ENCODE results near the gene BEND3. TPM values are rescaled to one million over a fixed set of nuclear protein-coding genes. Genes with fewer than 3 reads are reported as not detected.

BEND3 gene
- polyA plus RNA-seq, 2 of the 4 experiments (the other 2 are of a cell fraction): 2.2 to 2.3 TPM

GRCh38 chr6:107110200-107110599 lies 5.1 kb downstream of the BEND3 start:
- Histone ChIP-seq H3K4me2 (no peak overlapping the region), H3K4me3 (no peak overlapping the region), H3K4me1 (peaks cover 6% of the 10 kb centered on the region), H3K9me3 (no peaks in the 10 kb centered on the region), H3K27ac (no peak overlapping the region)
- CTCF ChIA-PET: interaction anchor here (1.6 kb wide), 1 partner anchor 738 kb away, joined by 3 read pairs; no protein-coding TSS in a partner anchor
- 86% methylated on average over 1 of the region's 1 CpG for WGBS (ENCODE audit: missing lambda C conversion rate)
- FAIRE-seq (no peak), ATAC-seq (no peak), DNase-seq (ENCODE audit: low read depth in 1 of 2, low spot score in 1 of 2) (no peak)
- no peak for TF ChIP-seq FOXS1 (CRISPR knock-in tag; IDR thresholded peaks at IDR 0.05)
- TF ChIP-seq, protein P1, sequence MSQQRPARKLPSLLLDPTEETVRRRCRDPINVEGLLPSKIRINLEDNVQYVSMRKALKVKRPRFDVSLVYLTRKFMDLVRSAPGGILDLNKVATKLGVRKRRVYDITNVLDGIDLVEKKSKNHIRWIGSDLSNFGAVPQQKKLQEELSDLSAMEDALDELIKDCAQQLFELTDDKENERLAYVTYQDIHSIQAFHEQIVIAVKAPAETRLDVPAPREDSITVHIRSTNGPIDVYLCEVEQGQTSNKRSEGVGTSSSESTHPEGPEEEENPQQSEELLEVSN (IDR thresholded peaks at IDR 0.05; ENCODE audit: borderline replicate concordance, low read depth): no peak
- TF ChIP-seq RARB (CRISPR knock-in tag; IDR thresholded peaks at IDR 0.05): no peak
- no peak for TF ChIP-seq HES2 (IDR thresholded peaks at IDR 0.05)
- no peak for TF ChIP-seq SREBF2 (IDR thresholded peaks at IDR 0.05)
- TF ChIP-seq CBX2 (IDR thresholded peaks at IDR 0.05; ENCODE audit: borderline replicate concordance, low read depth): no peak
- TF ChIP-seq ESRRA (IDR thresholded peaks at IDR 0.05; ENCODE audit: borderline replicate concordance, low read length): no peak
- no peak for TF ChIP-seq CHD2 (IDR thresholded peaks at IDR 0.05; ENCODE audit: low read length, partially characterized antibody)
- TF ChIP-seq, protein P2, sequence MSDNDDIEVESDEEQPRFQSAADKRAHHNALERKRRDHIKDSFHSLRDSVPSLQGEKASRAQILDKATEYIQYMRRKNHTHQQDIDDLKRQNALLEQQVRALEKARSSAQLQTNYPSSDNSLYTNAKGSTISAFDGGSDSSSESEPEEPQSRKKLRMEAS (IDR thresholded peaks at IDR 0.05): no peak
- no peak for TF ChIP-seq KDM5A (IDR thresholded peaks at IDR 0.05)
- TF ChIP-seq, protein P3, sequence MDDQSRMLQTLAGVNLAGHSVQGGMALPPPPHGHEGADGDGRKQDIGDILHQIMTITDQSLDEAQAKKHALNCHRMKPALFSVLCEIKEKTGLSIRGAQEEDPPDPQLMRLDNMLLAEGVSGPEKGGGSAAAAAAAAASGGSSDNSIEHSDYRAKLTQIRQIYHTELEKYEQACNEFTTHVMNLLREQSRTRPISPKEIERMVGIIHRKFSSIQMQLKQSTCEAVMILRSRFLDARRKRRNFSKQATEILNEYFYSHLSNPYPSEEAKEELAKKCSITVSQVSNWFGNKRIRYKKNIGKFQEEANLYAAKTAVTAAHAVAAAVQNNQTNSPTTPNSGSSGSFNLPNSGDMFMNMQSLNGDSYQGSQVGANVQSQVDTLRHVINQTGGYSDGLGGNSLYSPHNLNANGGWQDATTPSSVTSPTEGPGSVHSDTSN (IDR thresholded peaks at IDR 0.05): no peak
- no peak for TF ChIP-seq USF2 (IDR thresholded peaks at IDR 0.05)
- POLR2A ChIA-PET: interaction anchor here (0.6 kb wide), 1 partner anchor 400 kb away, joined by 3 read pairs; no protein-coding TSS in a partner anchor

DNA sequence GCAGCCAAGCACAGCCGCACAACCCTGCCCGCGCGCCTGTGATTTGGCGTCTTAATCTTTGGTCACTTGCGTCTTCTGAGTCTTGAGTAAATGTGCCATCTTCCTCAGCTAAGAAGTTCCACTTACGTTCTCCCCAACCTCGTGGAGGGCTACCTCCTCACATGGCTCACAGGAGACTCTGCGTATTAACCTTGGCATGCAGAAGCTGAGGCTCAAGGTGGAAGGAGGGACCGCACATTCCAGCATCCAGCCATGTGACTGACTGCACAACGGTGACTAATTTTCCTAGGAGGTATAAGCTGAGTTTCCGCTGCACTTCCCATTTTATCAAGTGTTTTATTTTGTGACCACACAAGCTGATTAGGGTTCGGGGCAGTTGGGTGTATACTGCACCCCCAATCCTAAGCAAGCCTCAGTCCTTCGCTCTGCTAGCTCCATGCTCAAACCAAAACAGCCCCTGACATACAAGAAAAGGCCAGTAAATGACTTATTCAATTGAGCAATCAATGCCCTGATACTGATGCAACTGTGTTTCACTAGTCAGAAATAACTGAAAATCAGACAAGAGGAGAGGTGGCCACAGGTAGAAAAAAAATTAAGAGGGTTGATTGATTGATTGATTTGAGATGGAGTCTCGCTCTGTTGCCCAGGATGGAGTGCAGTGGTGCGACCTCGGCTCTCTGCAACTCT lies 7.0 kb downstream of the BEND3 start:
- no peaks in the 10 kb centered on the region; the same call in 2 of the 3 replicates for H3K4me1 ChIP-seq
- POLR2A ChIA-PET: no interaction called here
- TF ChIP-seq ZFP36 (IDR thresholded peaks at IDR 0.05; ENCODE audit: borderline replicate concordance, partially characterized antibody): no peak
- TF ChIP-seq EHMT2 (IDR thresholded peaks at IDR 0.05; ENCODE audit: low read depth): no peak
- TF ChIP-seq CHD4 (IDR thresholded peaks at IDR 0.05; ENCODE audit: borderline replicate concordance): no peak
- TF ChIP-seq HOXB13 (CRISPR knock-in tag; IDR thresholded peaks at IDR 0.05; ENCODE audit: low read depth): no peak
- TF ChIP-seq RAD21 (conservative IDR thresholded peaks at IDR 0.05 in 1 of 2, IDR thresholded peaks at IDR 0.05 in 1 of 2): no peak
- no peak for TF ChIP-seq HOXB5 (CRISPR knock-in tag; IDR thresholded peaks at IDR 0.05)
- no peak for TF ChIP-seq HOXA7 (CRISPR knock-in tag; IDR thresholded peaks at IDR 0.05)
- no peak for TF ChIP-seq CBX2 (IDR thresholded peaks at IDR 0.05; ENCODE audit: borderline replicate concordance, low read depth)
- no peak for TF ChIP-seq KDM5A (IDR thresholded peaks at IDR 0.05)
- no peak for ATAC-seq
- CTCF ChIA-PET: no interaction called here
- H3K9me3 ChIP-seq: no peaks in the 10 kb centered on the region
- no peak for FAIRE-seq
- H3K4me3 ChIP-seq: no peak overlapping the region
- no peak for DNase-seq (ENCODE audit: low read depth in 1 of 2, low spot score in 1 of 2)
- no peak overlapping the region for H3K27ac ChIP-seq
- no peak overlapping the region for H3K4me2 ChIP-seq
- 92% methylated on average over 17 of the region's 17 CpGs for WGBS (ENCODE audit: missing lambda C conversion rate)

GRCh38 chr6:107107791-107108190 lies 7.5 kb downstream of the BEND3 start:
- 80% methylated on average over 4 of the region's 4 CpGs for WGBS (ENCODE audit: missing lambda C conversion rate)
- H3K27ac ChIP-seq: no peak overlapping the region
- no peaks in the 10 kb centered on the region for H3K9me3 ChIP-seq
- DNase-seq (ENCODE audit: low read depth in 1 of 2, low spot score in 1 of 2) (no peak), FAIRE-seq (no peak), ATAC-seq (no peak)
- no peak overlapping the region for H3K4me2 ChIP-seq
- CTCF ChIA-PET: no interaction called here
- H3K4me1 ChIP-seq: no peaks in the 10 kb centered on the region
- POLR2A ChIA-PET: no interaction called here
- no peak overlapping the region for H3K4me3 ChIP-seq
- TF ChIP-seq NFE2L2 (conservative IDR thresholded peaks at IDR 0.05; ENCODE audit: low read length) (no peak), HDAC2 (IDR thresholded peaks at IDR 0.05) (no peak), ZC3H11A (IDR thresholded peaks at IDR 0.05) (no peak), ELK1 (IDR thresholded peaks at IDR 0.05; ENCODE audit: low read depth, low read length) (no peak), RNF2 (IDR thresholded peaks at IDR 0.05; ENCODE audit: borderline replicate concordance, low read depth) (no peak), HOXB5 (CRISPR knock-in tag; IDR thresholded peaks at IDR 0.05) (no peak), HES2 (IDR thresholded peaks at IDR 0.05) (no peak), HEYL (CRISPR knock-in tag; IDR thresholded peaks at IDR 0.05) (no peak), ZFP36 (IDR thresholded peaks at IDR 0.05; ENCODE audit: borderline replicate concordance, partially characterized antibody) (no peak), MYC (IDR thresholded peaks at IDR 0.05; ENCODE audit: borderline replicate concordance, low read length) (no peak), USF2 (IDR thresholded peaks at IDR 0.05) (no peak), CBX8 (IDR thresholded peaks at IDR 0.05) (no peak), EP300 (IDR thresholded peaks at IDR 0.05) (no peak)
- TF ChIP-seq, protein P2 (IDR thresholded peaks at IDR 0.05): no peak
